Thyroid gland (tissue), 4 donors: ENCODE results near the gene CYP2W1. TPM values are rescaled to one million over a fixed set of nuclear protein-coding genes. Genes with fewer than 3 reads are reported as not detected.

Experiments
- DNase-seq, 2 donors: peaks; one replicate each; pipeline ENCODE4 v3.0.0-alpha.2; 2019
- H3K27ac ChIP-seq, 3 donors: fragments of 200-600 bp; sonication (generic); 1 replicate in 2 of 3; 2 replicates in 1 of 3; pipeline ENCODE4 v1.5.1; 2016 to 2019; ENCODE audit warnings: mild to moderate bottlenecking in 1 of 3, moderate library complexity in 1 of 3
- H3K27me3 ChIP-seq: fragments of 200-600 bp; sonication (generic); one replicate; pipeline ENCODE4 v1.5.1; 2019
- H3K36me3 ChIP-seq, 2 donors: fragments of 200-600 bp; sonication (generic); one replicate each; pipeline ENCODE4 v1.5.1; 2016 to 2019
- H3K4me1 ChIP-seq, 2 donors: fragments of 200-600 bp; sonication (generic); one replicate each; pipeline ENCODE4 v1.5.1; 2017 to 2019
- H3K4me3 ChIP-seq, 3 donors: fragments of 200-600 bp; sonication (generic); replicated peaks in 1 of 3; 1 replicate in 2 of 3; 2 replicates in 1 of 3; pipeline ENCODE4 v1.5.1; 2016; ENCODE audit warnings: mild to moderate bottlenecking in 1 of 3
- H3K9me3 ChIP-seq: fragments of 200-600 bp; sonication (generic); one replicate; pipeline ENCODE4 v1.5.1; 2017
- POLR2A ChIP-seq, 2 donors: fragments of 450-650 bp; IDR thresholded peaks; one replicate each; pipeline ENCODE4 v1.6.1; 2017; ENCODE audit warnings: antibody characterized with exemption in 2 of 2, mild to moderate bottlenecking in 2 of 2, moderate library complexity in 1 of 2
- WGBS, 2 donors: methylation state at CpG; one replicate each; pipeline ENCODE4 v1.1.5; 2017; 5-methylcytosine and 5-hydroxymethylcytosine counted together
- intact Hi-C: fragments of 100-400 bp; cut with DNase I; formaldehyde crosslinking; loops from one replicate; pipeline ENCODE4 v1.15.1; 2023
- total RNA-seq, 4 donors: library from RNA; depleted of rRNA; stranded (reverse); fragments of >200 nt; gene quantifications; one replicate each; pipeline ENCODE4 v1.2.3, GENCODE V29; 2016
- TF ChIP-seq, protein P1 (sequence below), 6 experiments: fragments of 200-600 bp in 3 of 6; fragments of 450-650 bp in 3 of 6; sonication (generic) in 3 of 6; IDR thresholded peaks; one replicate each; pipeline ENCODE4 v1.5.1; 2016 to 2019; ENCODE audit warnings: antibody characterized with exemption in 6 of 6, mild to moderate bottlenecking in 2 of 6, inconsistent platforms in 1 of 6, moderate library complexity in 1 of 6

CYP2W1 gene
- total RNA-seq, 4 donors from 2014 or later: not detected

DNA sequence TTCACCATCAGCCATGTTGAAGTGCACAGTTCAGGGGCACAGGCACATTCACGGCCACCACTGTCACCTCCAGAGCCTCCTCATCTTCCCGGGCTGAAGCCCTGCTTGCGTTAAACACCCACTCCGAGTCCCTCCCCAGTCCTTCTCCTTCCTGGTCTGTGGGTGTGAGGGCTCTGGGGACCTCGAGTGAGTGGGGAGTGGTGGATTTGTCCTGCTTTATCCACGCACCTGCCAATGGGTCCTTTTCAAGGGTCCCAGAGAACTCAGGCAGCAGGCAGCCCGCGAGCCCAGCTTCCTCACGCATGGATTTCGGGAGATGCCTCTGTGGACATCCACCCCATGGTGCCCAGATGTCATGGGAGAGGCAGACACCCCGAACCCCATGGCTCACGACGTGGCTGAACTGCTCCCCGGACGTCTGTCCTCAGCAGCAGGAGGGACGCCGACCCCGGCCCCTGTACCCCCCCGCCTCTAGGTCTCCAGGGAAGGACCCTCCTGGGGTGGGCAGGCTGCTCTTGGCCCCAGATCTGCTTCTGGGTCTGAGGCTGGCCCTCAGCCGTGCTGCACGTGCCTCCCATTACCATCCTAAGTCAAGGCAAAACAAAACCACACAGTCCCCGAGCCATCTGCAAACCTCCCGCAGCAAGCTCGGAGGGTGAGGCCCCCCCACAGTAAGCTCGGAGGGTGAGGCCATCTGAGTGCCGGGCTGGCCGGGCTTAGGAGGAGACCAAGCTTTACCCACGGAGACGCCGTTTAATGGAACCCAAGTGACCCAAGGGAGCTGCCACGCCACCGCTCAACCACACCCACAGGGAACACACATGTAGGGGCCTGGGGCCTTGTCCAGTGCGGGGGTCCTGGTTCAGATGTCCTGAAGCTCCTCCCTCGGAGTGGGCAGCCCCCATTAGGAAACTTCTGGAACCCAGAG is 9.0 kb downstream of the CYP2W1 start:
- Histone ChIP-seq H3K4me3 (no peak overlapping the region), H3K36me3 (no peaks in the 10 kb centered on the region), H3K27ac (no peak overlapping the region), H3K27me3 (no peaks in the 10 kb centered on the region), H3K9me3 (no peaks in the 10 kb centered on the region), H3K4me1 (peaks cover 0 to 19% of the 10 kb centered on the region in 2 donors)
- intact Hi-C loops: loop anchor here (2.0 to 5.0 kb wide), 2 partner anchors 75 to 185 kb away; no protein-coding TSS in a partner anchor
- TF ChIP-seq, protein P1, sequence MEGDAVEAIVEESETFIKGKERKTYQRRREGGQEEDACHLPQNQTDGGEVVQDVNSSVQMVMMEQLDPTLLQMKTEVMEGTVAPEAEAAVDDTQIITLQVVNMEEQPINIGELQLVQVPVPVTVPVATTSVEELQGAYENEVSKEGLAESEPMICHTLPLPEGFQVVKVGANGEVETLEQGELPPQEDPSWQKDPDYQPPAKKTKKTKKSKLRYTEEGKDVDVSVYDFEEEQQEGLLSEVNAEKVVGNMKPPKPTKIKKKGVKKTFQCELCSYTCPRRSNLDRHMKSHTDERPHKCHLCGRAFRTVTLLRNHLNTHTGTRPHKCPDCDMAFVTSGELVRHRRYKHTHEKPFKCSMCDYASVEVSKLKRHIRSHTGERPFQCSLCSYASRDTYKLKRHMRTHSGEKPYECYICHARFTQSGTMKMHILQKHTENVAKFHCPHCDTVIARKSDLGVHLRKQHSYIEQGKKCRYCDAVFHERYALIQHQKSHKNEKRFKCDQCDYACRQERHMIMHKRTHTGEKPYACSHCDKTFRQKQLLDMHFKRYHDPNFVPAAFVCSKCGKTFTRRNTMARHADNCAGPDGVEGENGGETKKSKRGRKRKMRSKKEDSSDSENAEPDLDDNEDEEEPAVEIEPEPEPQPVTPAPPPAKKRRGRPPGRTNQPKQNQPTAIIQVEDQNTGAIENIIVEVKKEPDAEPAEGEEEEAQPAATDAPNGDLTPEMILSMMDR (IDR thresholded peaks at IDR 0.05): no peak
- TF ChIP-seq POLR2A (IDR thresholded peaks at IDR 0.05): no peak
- 75 to 77% methylated on average over 12 to 14 of the region's 34 CpGs for WGBS, 2 donors
- no peak for DNase-seq

DNA sequence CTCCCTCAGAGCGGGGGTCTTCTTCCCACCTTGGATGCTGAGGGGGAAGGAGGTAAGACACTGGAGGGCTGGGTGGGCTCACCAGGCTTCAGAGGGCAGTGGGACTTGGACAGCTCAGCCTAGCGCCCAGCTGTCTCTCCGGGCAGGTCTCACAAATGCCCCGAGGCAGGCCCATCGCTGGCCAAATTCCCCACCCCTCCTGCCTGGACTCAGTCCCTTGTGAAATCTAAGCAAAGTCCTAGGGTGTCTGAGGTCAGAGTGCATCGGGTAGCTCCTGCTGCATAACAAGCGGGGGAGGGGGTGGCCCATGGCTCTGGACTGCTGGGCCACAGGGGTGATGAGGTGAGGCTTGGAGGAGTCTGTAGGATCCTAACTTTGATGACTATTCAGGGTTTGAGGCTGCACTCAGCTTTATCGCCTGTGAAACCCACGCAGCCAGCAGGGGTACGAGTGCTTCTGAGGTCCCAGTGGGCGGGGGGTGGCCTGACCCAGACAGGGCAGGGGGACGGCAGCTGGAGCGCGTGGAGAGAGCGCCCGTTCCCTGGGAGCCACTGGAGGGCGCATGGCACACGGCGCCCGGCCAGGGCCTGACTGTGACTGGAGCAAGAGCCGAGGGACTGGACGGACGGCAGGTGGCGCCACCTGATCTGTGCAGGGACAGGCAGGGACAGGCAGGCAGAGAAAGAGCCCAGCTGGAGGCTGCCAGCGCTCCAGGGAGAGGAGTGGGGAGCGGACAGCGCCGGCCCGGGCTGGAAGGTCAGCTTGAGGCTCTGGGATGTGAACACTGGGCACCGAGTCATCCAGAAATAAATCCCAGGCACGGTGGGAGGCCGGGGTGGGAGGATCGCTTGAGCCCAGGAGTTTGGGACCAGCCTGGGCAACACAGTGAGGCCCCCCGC is 10.0 kb downstream of the CYP2W1 start:
- no peak overlapping the region for H3K4me3 ChIP-seq
- H3K9me3 ChIP-seq: no peaks in the 10 kb centered on the region
- TF ChIP-seq, protein P1 (IDR thresholded peaks at IDR 0.05): peak; percentile 96 to 100 (median 100)
- no peak for TF ChIP-seq POLR2A (IDR thresholded peaks at IDR 0.05)
- no peaks in the 10 kb centered on the region for H3K27me3 ChIP-seq
- DNase-seq: peak; percentile 96 to 99
- H3K4me1 ChIP-seq: peaks cover 0 to 19% of the 10 kb centered on the region in 2 donors
- 10 to 25% methylated on average over 28 to 29 of the region's 34 CpGs for WGBS, 2 donors
- H3K27ac ChIP-seq: no peak overlapping the region
- intact Hi-C loops: loop anchor here (2.0 to 5.0 kb wide), 2 partner anchors 74 to 184 kb away; no protein-coding TSS in a partner anchor
- no peaks in the 10 kb centered on the region for H3K36me3 ChIP-seq

DNA sequence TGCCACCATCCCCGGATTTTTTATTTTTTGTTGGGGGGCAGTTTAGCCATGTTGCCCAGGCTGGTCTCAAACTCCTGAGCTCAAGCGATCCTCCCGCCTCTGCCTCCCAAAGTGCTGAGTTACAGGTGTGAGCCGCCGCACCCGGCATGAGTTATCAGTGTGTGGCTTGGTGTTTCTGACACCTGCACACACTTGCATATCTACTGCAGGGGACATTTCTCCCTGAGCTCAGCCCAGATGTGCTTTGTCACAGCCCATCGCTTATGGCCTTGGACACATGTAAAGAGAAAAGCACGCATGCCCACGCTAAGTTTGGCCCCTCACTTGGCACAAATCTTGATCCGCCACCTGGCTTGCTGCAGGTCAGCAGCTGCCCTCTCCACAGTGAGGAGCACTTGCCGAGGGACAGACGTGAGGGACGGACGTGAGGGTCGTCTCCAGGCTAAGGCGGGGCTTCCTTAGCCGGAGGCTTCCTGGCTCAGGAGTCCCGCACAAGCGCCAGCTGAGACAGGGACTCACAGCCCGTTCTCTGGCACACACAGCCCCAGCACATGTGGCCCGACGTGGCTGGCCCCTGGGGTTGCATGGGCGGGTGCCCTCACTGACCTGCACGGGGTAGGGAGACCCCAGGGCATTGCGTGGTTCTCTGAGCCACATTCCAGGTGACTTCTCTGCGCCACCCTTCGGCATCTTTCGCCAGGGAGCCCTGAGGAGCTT is 11.8 kb downstream of the CYP2W1 start:
- intact Hi-C loops: loop anchor here (5.0 kb wide), 1 partner anchor 183 kb away; no protein-coding TSS in a partner anchor

DNA sequence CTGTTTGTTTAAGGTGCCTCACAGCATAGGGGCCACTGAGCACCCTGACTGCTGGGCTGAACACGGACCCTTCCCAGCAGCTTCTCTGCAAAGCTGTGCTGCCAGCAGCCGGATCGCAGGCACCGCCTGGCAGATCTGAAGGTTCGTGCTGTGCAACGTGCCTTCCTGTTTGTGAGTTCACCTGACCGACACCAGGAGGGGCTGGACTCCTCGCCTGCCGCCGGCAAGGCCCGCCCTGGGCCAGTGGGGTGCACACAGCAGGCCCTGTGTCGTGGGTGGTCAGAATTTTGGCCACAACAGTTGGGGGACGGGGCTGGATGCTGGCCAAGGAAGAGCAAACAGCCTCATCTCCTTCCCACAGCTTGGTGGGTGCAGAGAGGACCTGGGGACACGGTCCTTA is 12.6 kb downstream of the CYP2W1 start:
- no peak overlapping the region for H3K27ac ChIP-seq
- intact Hi-C loops: no loop called here
- TF ChIP-seq POLR2A (IDR thresholded peaks at IDR 0.05): no peak
- TF ChIP-seq, protein P1 (IDR thresholded peaks at IDR 0.05): no peak
- H3K4me1 ChIP-seq: peaks cover 0 to 8% of the 10 kb centered on the region in 2 donors
- H3K4me3 ChIP-seq: no peak overlapping the region
- no peaks in the 10 kb centered on the region for H3K36me3 ChIP-seq
- DNase-seq: no peak
- 91 to 97% methylated on average over 12 to 14 of the region's 14 CpGs for WGBS, 2 donors
- no peaks in the 10 kb centered on the region for H3K27me3 ChIP-seq
- H3K9me3 ChIP-seq: no peaks in the 10 kb centered on the region

More for the DNA sequence above, 11.8 kb downstream of the CYP2W1 start:
- TF ChIP-seq POLR2A (IDR thresholded peaks at IDR 0.05): no peak
- TF ChIP-seq, protein P1 (IDR thresholded peaks at IDR 0.05): no peak
- Histone ChIP-seq H3K36me3 (no peaks in the 10 kb centered on the region), H3K27ac (no peak overlapping the region), H3K4me1 (peaks cover 0 to 8% of the 10 kb centered on the region in 2 donors), H3K27me3 (no peaks in the 10 kb centered on the region), H3K9me3 (no peaks in the 10 kb centered on the region), H3K4me3 (no peak overlapping the region)
- DNase-seq: no peak
- 83 to 96% methylated on average over 7 to 28 of the region's 28 CpGs for WGBS, 2 donors
